GM20000 (cell line): Measurements from ENCODE around the gene MRPL49.
"Not testable (repeated sequence)": the region's sequence is repeated elsewhere in the genome, so short reads cannot be mapped to it uniquely, and the experiment has no call there.

Experiments used
- DNase-seq: peaks from one replicate; pipeline ENCODE4 v3.0.0; 2012; ENCODE audit warnings: low spot score
- TF ChIP-seq, protein P1 (sequence below): IDR thresholded peaks from 2 replicates; pipeline ENCODE4 v1.5.1; 2012; ENCODE audit warnings: mild to moderate bottlenecking, control low read depth; ENCODE audit errors: extremely low read depth, missing control alignments

Gene MRPL49

DNA sequence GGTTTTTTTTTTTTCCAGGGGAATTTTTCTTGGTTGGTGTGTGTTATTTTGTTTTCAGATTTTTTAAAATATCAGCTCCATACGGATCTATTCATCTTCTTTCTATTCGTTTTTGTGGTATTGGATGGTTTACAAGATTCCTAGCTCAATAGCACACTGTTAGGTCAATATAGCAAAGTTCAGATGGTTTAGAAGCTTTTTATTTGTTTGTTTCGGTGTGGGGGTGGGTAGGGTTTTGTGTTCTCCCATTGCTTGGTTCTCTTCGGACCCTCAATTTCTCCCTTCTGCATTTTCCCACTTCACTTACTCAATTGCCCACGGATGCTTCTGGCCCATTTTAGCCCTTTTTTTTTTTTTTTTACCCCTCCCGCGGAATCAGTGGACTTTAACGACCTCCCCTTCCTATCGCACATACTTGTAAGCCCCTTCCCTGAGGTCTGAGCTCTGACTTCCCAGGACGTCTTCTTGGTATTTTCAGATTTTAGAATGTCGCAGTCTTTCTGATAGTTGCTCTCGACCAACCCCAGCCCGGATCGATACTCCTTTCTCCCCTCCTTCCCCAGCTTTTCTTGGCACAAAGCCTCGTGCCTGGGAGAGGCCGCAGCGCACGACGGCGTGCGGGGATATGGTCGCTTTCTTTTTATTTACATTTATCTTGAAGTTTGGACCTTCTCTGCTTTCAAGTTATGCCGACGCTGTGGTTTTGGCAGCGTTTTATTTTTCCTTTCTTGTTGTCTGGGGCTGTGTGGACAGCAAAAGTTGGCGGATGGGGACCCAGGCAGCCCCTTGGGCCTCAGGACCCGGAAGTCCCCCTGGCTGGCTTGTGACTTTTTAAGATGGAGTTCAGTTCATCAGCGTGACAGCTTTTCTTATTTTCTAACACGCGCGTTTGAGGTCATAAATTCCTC lies 43.5 kb downstream of the MRPL49 start:
- no peak for DNase-seq
- TF ChIP-seq, protein P1, sequence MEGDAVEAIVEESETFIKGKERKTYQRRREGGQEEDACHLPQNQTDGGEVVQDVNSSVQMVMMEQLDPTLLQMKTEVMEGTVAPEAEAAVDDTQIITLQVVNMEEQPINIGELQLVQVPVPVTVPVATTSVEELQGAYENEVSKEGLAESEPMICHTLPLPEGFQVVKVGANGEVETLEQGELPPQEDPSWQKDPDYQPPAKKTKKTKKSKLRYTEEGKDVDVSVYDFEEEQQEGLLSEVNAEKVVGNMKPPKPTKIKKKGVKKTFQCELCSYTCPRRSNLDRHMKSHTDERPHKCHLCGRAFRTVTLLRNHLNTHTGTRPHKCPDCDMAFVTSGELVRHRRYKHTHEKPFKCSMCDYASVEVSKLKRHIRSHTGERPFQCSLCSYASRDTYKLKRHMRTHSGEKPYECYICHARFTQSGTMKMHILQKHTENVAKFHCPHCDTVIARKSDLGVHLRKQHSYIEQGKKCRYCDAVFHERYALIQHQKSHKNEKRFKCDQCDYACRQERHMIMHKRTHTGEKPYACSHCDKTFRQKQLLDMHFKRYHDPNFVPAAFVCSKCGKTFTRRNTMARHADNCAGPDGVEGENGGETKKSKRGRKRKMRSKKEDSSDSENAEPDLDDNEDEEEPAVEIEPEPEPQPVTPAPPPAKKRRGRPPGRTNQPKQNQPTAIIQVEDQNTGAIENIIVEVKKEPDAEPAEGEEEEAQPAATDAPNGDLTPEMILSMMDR, result no peak

DNA sequence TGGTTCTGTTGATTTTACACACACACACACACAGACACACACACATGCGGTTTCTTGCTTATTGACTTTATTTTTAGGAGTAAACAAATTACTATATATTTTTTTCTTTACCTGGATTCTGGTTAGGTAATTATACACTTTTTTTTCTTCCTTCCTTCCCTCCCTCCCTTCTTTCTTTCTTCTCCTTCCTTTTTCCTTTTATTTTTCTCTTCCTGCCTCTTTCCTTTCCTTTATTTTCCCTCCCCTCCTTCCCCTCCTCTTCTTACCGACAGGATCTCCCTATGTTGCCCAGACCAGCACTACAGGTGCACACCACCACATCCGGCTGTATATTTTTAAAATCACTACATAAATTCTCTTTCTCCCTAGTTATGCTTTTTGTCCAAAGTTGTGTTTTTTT lies 44.8 kb downstream of the MRPL49 start:
- TF ChIP-seq, protein P1, result no peak

DNA sequence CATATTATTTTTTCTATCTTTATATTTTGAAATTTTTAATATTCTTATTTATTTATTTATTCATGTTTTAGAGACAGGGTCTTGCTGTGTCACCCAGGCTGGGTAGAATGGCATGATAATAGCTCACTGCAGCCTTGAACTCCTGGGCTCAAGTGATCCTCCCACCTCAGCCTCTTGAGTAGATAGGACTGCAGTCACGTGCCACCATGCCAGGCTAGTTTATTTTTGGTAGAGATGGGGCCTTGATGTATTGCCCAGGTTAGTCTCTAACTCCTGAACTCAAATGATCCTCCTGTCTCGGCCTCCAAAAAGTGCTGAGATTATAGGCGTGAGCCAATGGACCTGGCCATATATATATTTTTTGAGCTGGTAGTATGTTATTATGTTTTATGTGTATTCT lies 45.5 kb downstream of the MRPL49 start:
- TF ChIP-seq, protein P1, result no peak
- DNase-seq, result no peak

More for the DNA sequence above, 44.8 kb downstream of the MRPL49 start:
- no peak for DNase-seq

DNA sequence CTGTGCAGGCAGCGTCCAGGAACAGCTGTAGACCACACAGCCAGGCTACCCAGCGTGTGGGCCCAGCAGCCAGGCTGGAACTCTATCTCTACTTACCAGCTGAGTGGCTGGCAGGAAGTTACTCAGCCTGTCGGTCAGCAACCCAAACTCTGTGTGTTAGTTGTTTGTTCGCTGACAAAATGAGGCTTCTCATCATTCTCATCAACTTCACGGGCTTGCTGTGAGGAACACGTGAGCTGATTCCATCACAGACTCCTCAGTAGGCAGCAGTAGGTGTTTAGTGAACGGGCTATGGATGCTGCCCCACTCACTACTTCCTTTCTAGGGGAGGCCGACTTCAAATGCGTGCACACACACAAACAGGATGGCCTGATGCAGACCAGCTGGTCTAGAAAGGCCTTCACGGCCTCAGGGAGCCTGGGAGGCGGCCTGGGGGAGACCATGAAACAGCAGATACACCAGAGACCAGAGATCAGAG lies 47.1 kb downstream of the MRPL49 start:
- TF ChIP-seq, protein P1, result no peak
- no peak for DNase-seq

DNA sequence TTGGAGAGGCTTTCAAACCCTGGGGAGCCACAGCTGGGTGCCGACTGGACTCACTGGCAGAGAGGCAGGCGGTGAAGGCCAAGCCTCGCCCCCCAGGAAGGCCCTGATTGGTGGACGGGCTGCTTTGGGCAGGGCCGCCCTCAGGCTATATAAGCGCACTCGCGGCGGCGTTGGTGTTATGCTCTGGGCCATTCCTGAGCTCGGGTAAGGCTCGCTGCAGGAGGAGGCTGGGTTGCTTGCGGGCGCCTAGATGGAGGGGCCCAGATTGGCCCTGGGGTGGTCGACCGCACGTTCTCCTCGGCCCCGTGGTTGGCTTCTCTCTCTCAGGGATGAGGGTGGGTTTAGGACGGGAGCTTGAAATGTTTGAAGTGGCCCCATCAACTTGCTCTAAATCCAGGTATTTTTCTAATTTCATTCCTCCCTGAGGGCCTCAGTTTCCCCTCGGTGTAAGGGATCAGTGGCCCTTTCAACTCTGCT lies 48.0 kb downstream of the MRPL49 start, which contains the start of gene SPDYC:
SPDYC (plus strand) TSS at position 176 of the 477 bp plus-strand sequence. CDS start 1,125 bp downstream, outside the sequence.
- DNase-seq, result no peak
- TF ChIP-seq, protein P1, result no peak

DNA sequence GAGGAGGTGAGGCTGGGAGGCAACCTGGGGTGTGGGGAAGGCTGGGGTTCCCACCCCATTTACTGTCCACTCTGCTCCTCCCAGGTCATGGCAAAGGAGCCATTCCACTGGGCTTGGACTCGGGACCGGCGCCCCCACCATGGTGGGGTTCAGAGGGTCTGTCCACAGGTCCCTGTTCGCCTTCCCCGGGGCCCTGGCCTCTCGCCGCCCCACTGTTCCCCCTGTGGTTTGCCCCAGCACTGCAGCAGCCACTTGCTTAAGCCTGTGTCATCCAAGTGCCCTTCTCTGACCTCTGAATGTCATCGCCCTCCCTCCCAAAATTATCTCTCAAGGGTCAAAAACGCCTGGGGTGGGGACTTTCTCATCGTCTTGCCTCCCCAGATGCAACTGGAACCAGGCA lies 50.5 kb downstream of the MRPL49 start:
- TF ChIP-seq, protein P1, result no peak
- DNase-seq, result no peak

DNA sequence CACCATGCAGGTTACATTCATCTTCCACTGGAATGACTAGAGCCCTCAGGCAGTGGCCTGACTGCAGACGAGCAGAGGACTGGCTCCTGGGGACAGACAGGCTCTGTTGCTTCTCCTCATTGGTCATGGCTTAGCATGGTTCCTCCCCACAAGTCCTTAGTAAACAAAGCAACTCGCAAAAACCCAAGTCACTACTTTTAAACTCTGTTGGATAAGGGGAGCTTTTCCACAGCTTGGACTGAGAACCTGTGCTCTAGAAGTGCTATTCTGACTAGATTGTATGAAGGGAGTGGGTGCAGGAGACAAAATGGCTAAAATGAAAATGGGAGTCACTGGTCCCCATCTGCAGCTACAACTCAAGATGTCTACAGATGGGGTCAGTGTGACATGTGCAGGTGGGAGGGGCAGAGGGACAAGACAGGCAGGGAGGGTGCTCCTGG lies 52.5 kb downstream of the MRPL49 start:
- not testable (repeated sequence) for DNase-seq
